ENCODE results near the gene MYO1B.

DNA sequence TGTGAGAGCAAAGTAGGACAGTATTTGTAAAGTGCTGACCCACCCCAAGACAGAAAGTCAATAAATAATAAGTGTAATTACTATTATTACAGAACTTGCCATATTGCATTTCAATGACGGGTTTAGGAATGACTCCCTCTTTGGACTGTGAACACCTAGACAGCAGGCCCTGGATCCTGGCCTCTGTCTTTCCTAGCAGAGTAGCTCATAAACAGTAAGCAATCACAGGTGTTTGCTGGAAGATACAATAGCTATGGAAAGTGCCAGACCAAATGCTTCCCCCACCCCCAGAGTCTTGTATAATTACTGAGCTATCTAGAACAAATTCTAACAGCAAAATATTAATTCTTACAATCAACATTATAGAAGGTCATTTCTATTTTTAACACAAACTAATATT is 20.1 kb upstream of the MYO1B start:
- TF ChIP-seq, protein P1, sequence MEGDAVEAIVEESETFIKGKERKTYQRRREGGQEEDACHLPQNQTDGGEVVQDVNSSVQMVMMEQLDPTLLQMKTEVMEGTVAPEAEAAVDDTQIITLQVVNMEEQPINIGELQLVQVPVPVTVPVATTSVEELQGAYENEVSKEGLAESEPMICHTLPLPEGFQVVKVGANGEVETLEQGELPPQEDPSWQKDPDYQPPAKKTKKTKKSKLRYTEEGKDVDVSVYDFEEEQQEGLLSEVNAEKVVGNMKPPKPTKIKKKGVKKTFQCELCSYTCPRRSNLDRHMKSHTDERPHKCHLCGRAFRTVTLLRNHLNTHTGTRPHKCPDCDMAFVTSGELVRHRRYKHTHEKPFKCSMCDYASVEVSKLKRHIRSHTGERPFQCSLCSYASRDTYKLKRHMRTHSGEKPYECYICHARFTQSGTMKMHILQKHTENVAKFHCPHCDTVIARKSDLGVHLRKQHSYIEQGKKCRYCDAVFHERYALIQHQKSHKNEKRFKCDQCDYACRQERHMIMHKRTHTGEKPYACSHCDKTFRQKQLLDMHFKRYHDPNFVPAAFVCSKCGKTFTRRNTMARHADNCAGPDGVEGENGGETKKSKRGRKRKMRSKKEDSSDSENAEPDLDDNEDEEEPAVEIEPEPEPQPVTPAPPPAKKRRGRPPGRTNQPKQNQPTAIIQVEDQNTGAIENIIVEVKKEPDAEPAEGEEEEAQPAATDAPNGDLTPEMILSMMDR (conservative IDR thresholded peaks at IDR 0.05 in 1 of 2, IDR thresholded peaks at IDR 0.05 in 1 of 2; ENCODE audit: low read depth in 1 of 2, low read length in 2 of 2) = no peak
- no peak for TF ChIP-seq EZH2 (IDR thresholded peaks at IDR 0.05; ENCODE audit: low read length, missing control alignments)

Measured in fibroblast of lung (primary cell).